ENCODE results near the gene CTNNBL1. TPM values are rescaled to one million over a fixed set of nuclear protein-coding genes. Genes with fewer than 3 reads are reported as not detected.

Gene CTNNBL1
- polyA plus RNA-seq, 2 donors, result 30.2 to 39.6 TPM

- peaks cover 4 to 10% of the 10 kb centered on the region in 2 donors for H3K4me1 ChIP-seq (ENCODE audit: control insufficient read depth in 2 of 2, insufficient read depth in 2 of 2, low read length in 1 of 2)
- 27 to 31% methylated on average over 54 to 67 of the region's 67 CpGs for WGBS, 2 donors
- peak overlapping the region; percentile 36 to 41 for H3K4me3 ChIP-seq (ENCODE audit: low read depth in 1 of 2, low read length in 2 of 2)
- no peaks in the 10 kb centered on the region for H3K36me3 ChIP-seq (ENCODE audit: control insufficient read depth in 2 of 2, insufficient read depth in 2 of 2, low read length in 1 of 2)
- no peak overlapping the region for H3K27ac ChIP-seq (ENCODE audit: low read depth in 2 of 2, low read length in 1 of 2)
- no peaks in the 10 kb centered on the region for H3K9me3 ChIP-seq (ENCODE audit: control insufficient read depth in 2 of 2, insufficient read depth in 1 of 2, low read depth in 1 of 2, low read length in 1 of 2)
- H3K27me3 ChIP-seq (ENCODE audit: control insufficient read depth in 1 of 2, insufficient read depth in 2 of 2, low read length in 2 of 2), result peaks cover 0 to 4% of the 10 kb centered on the region in 2 donors
These were observed 209.6 kb downstream of the CTNNBL1 start for GRCh38 chr20:37903317-37904007.

GRCh38 chr20:37904008-37904642, 210.3 kb downstream of the CTNNBL1 start:
- WGBS, 2 donors, result 51% methylated on average over 12 of the region's 12 CpGs
- no peaks in the 10 kb centered on the region for H3K36me3 ChIP-seq (ENCODE audit: control insufficient read depth in 2 of 2, insufficient read depth in 2 of 2, low read length in 1 of 2)
- H3K27ac ChIP-seq (ENCODE audit: low read depth in 2 of 2, low read length in 1 of 2), result no peak overlapping the region
- no peak overlapping the region for H3K4me3 ChIP-seq (ENCODE audit: low read depth in 1 of 2, low read length in 2 of 2)
- H3K27me3 ChIP-seq (ENCODE audit: control insufficient read depth in 1 of 2, insufficient read depth in 2 of 2, low read length in 2 of 2), result peaks cover 0 to 4% of the 10 kb centered on the region in 2 donors
- H3K9me3 ChIP-seq (ENCODE audit: control insufficient read depth in 2 of 2, insufficient read depth in 1 of 2, low read depth in 1 of 2, low read length in 1 of 2), result no peaks in the 10 kb centered on the region
- peaks cover 4 to 10% of the 10 kb centered on the region in 2 donors for H3K4me1 ChIP-seq (ENCODE audit: control insufficient read depth in 2 of 2, insufficient read depth in 2 of 2, low read length in 1 of 2)

- Histone ChIP-seq H3K4me3 (ENCODE audit: low read depth in 1 of 2, low read length in 2 of 2) (no peak overlapping the region), H3K27me3 (ENCODE audit: control insufficient read depth in 1 of 2, insufficient read depth in 2 of 2, low read length in 2 of 2) (peaks cover 0 to 4% of the 10 kb centered on the region in 2 donors)
- 67 to 77% methylated on average over 8 of the region's 8 CpGs for WGBS, 2 donors
These were observed 211.1 kb downstream of the CTNNBL1 start for GRCh38 chr20:37904845-37905373.

GRCh38 chr20:37905671-37906613, 212.1 kb downstream of the CTNNBL1 start:
- Histone ChIP-seq H3K4me1 (ENCODE audit: control insufficient read depth in 2 of 2, insufficient read depth in 2 of 2, low read length in 1 of 2) (peaks cover 4 to 10% of the 10 kb centered on the region in 2 donors), H3K9me3 (ENCODE audit: control insufficient read depth in 2 of 2, insufficient read depth in 1 of 2, low read depth in 1 of 2, low read length in 1 of 2) (no peaks in the 10 kb centered on the region), H3K36me3 (ENCODE audit: control insufficient read depth in 2 of 2, insufficient read depth in 2 of 2, low read length in 1 of 2) (no peaks in the 10 kb centered on the region), H3K4me3 (ENCODE audit: low read depth in 1 of 2, low read length in 2 of 2) (no peak overlapping the region), H3K27ac (ENCODE audit: low read depth in 2 of 2, low read length in 1 of 2) (no peak overlapping the region), H3K27me3 (ENCODE audit: control insufficient read depth in 1 of 2, insufficient read depth in 2 of 2, low read length in 2 of 2) (peaks cover 0 to 4% of the 10 kb centered on the region in 2 donors)
- 60 to 72% methylated on average over 16 of the region's 16 CpGs for WGBS, 2 donors

More at GRCh38 chr20:37904845-37905373, 211.1 kb downstream of the CTNNBL1 start:
- no peaks in the 10 kb centered on the region for H3K9me3 ChIP-seq (ENCODE audit: control insufficient read depth in 2 of 2, insufficient read depth in 1 of 2, low read depth in 1 of 2, low read length in 1 of 2)
- H3K27ac ChIP-seq (ENCODE audit: low read depth in 2 of 2, low read length in 1 of 2), result no peak overlapping the region
- peaks cover 4 to 10% of the 10 kb centered on the region in 2 donors for H3K4me1 ChIP-seq (ENCODE audit: control insufficient read depth in 2 of 2, insufficient read depth in 2 of 2, low read length in 1 of 2)
- H3K36me3 ChIP-seq (ENCODE audit: control insufficient read depth in 2 of 2, insufficient read depth in 2 of 2, low read length in 1 of 2), result no peaks in the 10 kb centered on the region

GRCh38 chr20:37907330-37907676, 213.5 kb downstream of the CTNNBL1 start:
- 49 to 54% methylated on average over 3 of the region's 3 CpGs for WGBS, 2 donors
- peaks cover 0 to 3% of the 10 kb centered on the region in 2 donors for H3K27me3 ChIP-seq (ENCODE audit: control insufficient read depth in 1 of 2, insufficient read depth in 2 of 2, low read length in 2 of 2)
- no peak overlapping the region for H3K27ac ChIP-seq (ENCODE audit: low read depth in 2 of 2, low read length in 1 of 2)
- H3K4me1 ChIP-seq (ENCODE audit: control insufficient read depth in 2 of 2, insufficient read depth in 2 of 2, low read length in 1 of 2), result peaks cover 4 to 6% of the 10 kb centered on the region in 2 donors
- H3K4me3 ChIP-seq (ENCODE audit: low read depth in 1 of 2, low read length in 2 of 2), result no peak overlapping the region
- H3K36me3 ChIP-seq (ENCODE audit: control insufficient read depth in 2 of 2, insufficient read depth in 2 of 2, low read length in 1 of 2), result no peaks in the 10 kb centered on the region
- H3K9me3 ChIP-seq (ENCODE audit: control insufficient read depth in 2 of 2, insufficient read depth in 1 of 2, low read depth in 1 of 2, low read length in 1 of 2), result no peaks in the 10 kb centered on the region

- Histone ChIP-seq H3K36me3 (ENCODE audit: control insufficient read depth in 2 of 2, insufficient read depth in 2 of 2, low read length in 1 of 2) (no peaks in the 10 kb centered on the region), H3K4me1 (ENCODE audit: control insufficient read depth in 2 of 2, insufficient read depth in 2 of 2, low read length in 1 of 2) (peaks cover 0 to 4% of the 10 kb centered on the region in 2 donors), H3K27ac (ENCODE audit: low read depth in 2 of 2, low read length in 1 of 2) (no peak overlapping the region), H3K4me3 (ENCODE audit: low read depth in 1 of 2, low read length in 2 of 2) (no peak overlapping the region), H3K27me3 (ENCODE audit: control insufficient read depth in 1 of 2, insufficient read depth in 2 of 2, low read length in 2 of 2) (no peaks in the 10 kb centered on the region), H3K9me3 (ENCODE audit: control insufficient read depth in 2 of 2, insufficient read depth in 1 of 2, low read depth in 1 of 2, low read length in 1 of 2) (no peaks in the 10 kb centered on the region)
- WGBS, 2 donors, result 41 to 47% methylated on average over 17 of the region's 17 CpGs
These were observed 214.0 kb downstream of the CTNNBL1 start for GRCh38 chr20:37907677-37908401.

- 35 to 41% methylated on average over 9 of the region's 9 CpGs for WGBS, 2 donors
- no peaks in the 10 kb centered on the region for H3K9me3 ChIP-seq (ENCODE audit: control insufficient read depth in 2 of 2, insufficient read depth in 1 of 2, low read depth in 1 of 2, low read length in 1 of 2)
- peaks cover 0 to 4% of the 10 kb centered on the region in 2 donors for H3K4me1 ChIP-seq (ENCODE audit: control insufficient read depth in 2 of 2, insufficient read depth in 2 of 2, low read length in 1 of 2)
- no peaks in the 10 kb centered on the region for H3K27me3 ChIP-seq (ENCODE audit: control insufficient read depth in 1 of 2, insufficient read depth in 2 of 2, low read length in 2 of 2)
- no peak overlapping the region for H3K4me3 ChIP-seq (ENCODE audit: low read depth in 1 of 2, low read length in 2 of 2)
- H3K36me3 ChIP-seq (ENCODE audit: control insufficient read depth in 2 of 2, insufficient read depth in 2 of 2, low read length in 1 of 2), result no peaks in the 10 kb centered on the region
- H3K27ac ChIP-seq (ENCODE audit: low read depth in 2 of 2, low read length in 1 of 2), result no peak overlapping the region
These were observed 217.4 kb downstream of the CTNNBL1 start for GRCh38 chr20:37911261-37911660.

- Histone ChIP-seq H3K27me3 (ENCODE audit: control insufficient read depth in 1 of 2, insufficient read depth in 2 of 2, low read length in 2 of 2) (no peaks in the 10 kb centered on the region), H3K36me3 (ENCODE audit: control insufficient read depth in 2 of 2, insufficient read depth in 2 of 2, low read length in 1 of 2) (no peaks in the 10 kb centered on the region), H3K4me1 (ENCODE audit: control insufficient read depth in 2 of 2, insufficient read depth in 2 of 2, low read length in 1 of 2) (peaks cover 0 to 4% of the 10 kb centered on the region in 2 donors), H3K4me3 (ENCODE audit: low read depth in 1 of 2, low read length in 2 of 2) (no peak overlapping the region), H3K27ac (ENCODE audit: low read depth in 2 of 2, low read length in 1 of 2) (no peak overlapping the region), H3K9me3 (ENCODE audit: control insufficient read depth in 2 of 2, insufficient read depth in 1 of 2, low read depth in 1 of 2, low read length in 1 of 2) (no peaks in the 10 kb centered on the region)
- WGBS, 2 donors, result 11 to 14% methylated on average over 11 of the region's 11 CpGs
These were observed 218.0 kb downstream of the CTNNBL1 start for GRCh38 chr20:37911838-37912281.

Measured in esophagus (tissue), 2 donors.